CD4-positive, alpha-beta T cell (primary cell): Measurements from ENCODE around the gene ISG20. TPM values are rescaled to one million over a fixed set of nuclear protein-coding genes. Genes with fewer than 3 reads are reported as not detected.
"Not testable (repeated sequence)": the region's sequence is repeated elsewhere in the genome, so short reads cannot be mapped to it uniquely, and the experiment has no call there.

Experiments used
- ATAC-seq: fragments of 200-7000 bp; cut with Tn5 transposase; one replicate; pipeline ENCODE4 v1.10.0; 2022; ENCODE audit warnings: mild to moderate bottlenecking; ENCODE audit not compliant: poor library complexity
- CTCF ChIA-PET: fragments of 350-600 bp; sonication (Branson Sonifier 250); formaldehyde crosslinking; loops from one replicate; lab custom pipeline; 2021; ENCODE audit warnings: antibody characterized with exemption, inconsistent platforms; lab: Charles Lee
- POLR2A ChIA-PET: fragments of 350-600 bp; sonication (Branson Sonifier 250); formaldehyde crosslinking; loops from one replicate; lab custom pipeline; 2021; ENCODE audit warnings: antibody characterized with exemption, inconsistent platforms; lab: Charles Lee
- DNase-seq, 14 experiments: peaks; one replicate each; pipeline ENCODE4 v3.0.0-alpha.2; 2013 to 2020; ENCODE audit warnings: mixed read lengths in 2 of 14
- H3K27ac ChIP-seq, 2 donors: one replicate each; pipeline versions ENCODE4 v1.5.1 to v1.7.0; 2013; ENCODE audit warnings: low read length in 2 of 2, low read depth in 1 of 2, mild to moderate bottlenecking in 1 of 2
- H3K27me3 ChIP-seq, 2 experiments: 1 replicate in 1 of 2; 2 replicates in 1 of 2; pipeline versions ENCODE4 v1.6.1 to v1.7.0; 2013; ENCODE audit warnings: low read length in 2 of 2, control low read depth in 1 of 2, mild to moderate bottlenecking in 1 of 2, moderate library complexity in 1 of 2; ENCODE audit not compliant: insufficient read depth in 2 of 2, control insufficient read depth in 1 of 2
- H3K36me3 ChIP-seq: one replicate; pipeline ENCODE4 v1.6.1; 2013; ENCODE audit warnings: low read length, control low read depth; ENCODE audit not compliant: insufficient read depth
- H3K4me1 ChIP-seq: one replicate; pipeline ENCODE4 v1.6.1; 2013; ENCODE audit warnings: low read length, control low read depth; ENCODE audit not compliant: insufficient read depth
- H3K4me3 ChIP-seq: one replicate; pipeline ENCODE4 v1.5.1; 2013; ENCODE audit warnings: mild to moderate bottlenecking, low read length, moderate library complexity
- H3K9me3 ChIP-seq, 2 experiments: 1 replicate in 1 of 2; 2 replicates in 1 of 2; pipeline versions ENCODE4 v1.6.1 to v1.7.0; 2013; ENCODE audit warnings: low read length in 2 of 2, mild to moderate bottlenecking in 2 of 2, control low read depth in 1 of 2, moderate library complexity in 1 of 2; ENCODE audit not compliant: control insufficient read depth in 1 of 2, insufficient read depth in 1 of 2
- H3K27ac Mint-ChIP-seq: one replicate; pipeline ENCODE4 v1.8.0; 2020; ENCODE audit warnings: mixed read lengths
- H3K27me3 Mint-ChIP-seq: one replicate; pipeline ENCODE4 v1.8.0; 2021; ENCODE audit warnings: mixed read lengths
- H3K36me3 Mint-ChIP-seq: one replicate; pipeline ENCODE4 v1.8.0; 2021; ENCODE audit warnings: low read depth, mixed read lengths
- H3K4me1 Mint-ChIP-seq: one replicate; pipeline ENCODE4 v1.8.0; 2021; ENCODE audit warnings: low read depth, mixed read lengths
- H3K4me3 Mint-ChIP-seq: one replicate; pipeline ENCODE4 v1.8.0; 2020; ENCODE audit warnings: mild to moderate bottlenecking, mixed read lengths
- H3K9me3 Mint-ChIP-seq: one replicate; pipeline ENCODE4 v1.8.0; 2020; ENCODE audit warnings: mixed read lengths
- intact Hi-C, 2 experiments: fragments of 100-400 bp; cut with DNase I in 1 of 2; cut with micrococcal nuclease in 1 of 2; formaldehyde crosslinking; loops; one replicate each; pipeline versions ENCODE4 v1.15.1 to v1.9.0; 2023 to 2025; cut with DNase I, micrococcal nuclease
- total RNA-seq, 174 experiments: library from RNA in 2 of 174; stranded (reverse) in 2 of 174; gene quantifications; one replicate each; pipeline ENCODE4 v1.2.3 and lab custom pipeline; 2021 to 2026
- TF ChIP-seq, protein P1 (sequence below): fragments of 200-600 bp; IDR thresholded peaks from one replicate; pipeline ENCODE4 v1.8.0; 2022; ENCODE audit warnings: antibody characterized with exemption, mild to moderate bottlenecking

Gene ISG20
- total RNA-seq, 2 experiments from 2014 or later, result 152 to 157 TPM

DNA sequence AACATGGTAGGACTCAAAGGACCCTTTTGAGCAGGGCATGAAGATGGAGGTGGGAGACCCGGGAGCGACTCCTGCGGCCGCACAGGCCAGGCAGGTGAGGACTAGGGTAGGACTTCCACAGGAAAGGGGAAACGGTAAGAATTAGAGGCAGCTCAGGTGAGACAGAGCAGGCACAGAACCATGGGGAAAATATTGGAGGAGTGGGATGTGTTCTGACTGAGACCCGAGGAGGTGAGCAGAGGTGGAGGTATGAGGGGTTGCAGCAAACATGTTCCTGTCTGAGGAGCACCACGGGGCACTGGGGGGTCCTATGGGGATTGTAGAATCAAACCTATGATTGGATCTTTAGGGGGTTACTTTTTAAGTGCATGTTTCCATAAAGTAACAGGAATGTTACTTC is 1.4 kb upstream of the ISG20 start:
- DNase-seq (peak in 1 of 14 experiments; percentile 2), ATAC-seq (no peak)
- no peaks in the 10 kb centered on the region for H3K27me3 Mint-ChIP-seq
- no peaks in the 10 kb centered on the region for H3K9me3 ChIP-seq
- POLR2A ChIA-PET, result interaction anchor here (1.9 kb wide), 1 partner anchor 27 kb away, joined by 19 read pairs; no protein-coding TSS in a partner anchor
- H3K4me1 Mint-ChIP-seq, result peaks cover 84% of the 10 kb centered on the region
- H3K9me3 Mint-ChIP-seq, result no peaks in the 10 kb centered on the region
- peak overlapping the region; percentile 92 for H3K4me3 Mint-ChIP-seq
- intact Hi-C loops, result no loop called here
- H3K4me3 ChIP-seq, result peak overlapping the region; percentile 61
- H3K4me1 ChIP-seq, result peaks cover 94% of the 10 kb centered on the region
- no peaks in the 10 kb centered on the region for H3K27me3 ChIP-seq
- peaks cover 19% of the 10 kb centered on the region for H3K36me3 ChIP-seq
- H3K36me3 Mint-ChIP-seq, result peaks cover 49% of the 10 kb centered on the region
- TF ChIP-seq, protein P1, sequence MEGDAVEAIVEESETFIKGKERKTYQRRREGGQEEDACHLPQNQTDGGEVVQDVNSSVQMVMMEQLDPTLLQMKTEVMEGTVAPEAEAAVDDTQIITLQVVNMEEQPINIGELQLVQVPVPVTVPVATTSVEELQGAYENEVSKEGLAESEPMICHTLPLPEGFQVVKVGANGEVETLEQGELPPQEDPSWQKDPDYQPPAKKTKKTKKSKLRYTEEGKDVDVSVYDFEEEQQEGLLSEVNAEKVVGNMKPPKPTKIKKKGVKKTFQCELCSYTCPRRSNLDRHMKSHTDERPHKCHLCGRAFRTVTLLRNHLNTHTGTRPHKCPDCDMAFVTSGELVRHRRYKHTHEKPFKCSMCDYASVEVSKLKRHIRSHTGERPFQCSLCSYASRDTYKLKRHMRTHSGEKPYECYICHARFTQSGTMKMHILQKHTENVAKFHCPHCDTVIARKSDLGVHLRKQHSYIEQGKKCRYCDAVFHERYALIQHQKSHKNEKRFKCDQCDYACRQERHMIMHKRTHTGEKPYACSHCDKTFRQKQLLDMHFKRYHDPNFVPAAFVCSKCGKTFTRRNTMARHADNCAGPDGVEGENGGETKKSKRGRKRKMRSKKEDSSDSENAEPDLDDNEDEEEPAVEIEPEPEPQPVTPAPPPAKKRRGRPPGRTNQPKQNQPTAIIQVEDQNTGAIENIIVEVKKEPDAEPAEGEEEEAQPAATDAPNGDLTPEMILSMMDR, result no peak
- CTCF ChIA-PET, result no interaction called here
- H3K27ac ChIP-seq, result peak overlapping the region; percentile 99 to 100
- peak overlapping the region; percentile 95 for H3K27ac Mint-ChIP-seq

DNA sequence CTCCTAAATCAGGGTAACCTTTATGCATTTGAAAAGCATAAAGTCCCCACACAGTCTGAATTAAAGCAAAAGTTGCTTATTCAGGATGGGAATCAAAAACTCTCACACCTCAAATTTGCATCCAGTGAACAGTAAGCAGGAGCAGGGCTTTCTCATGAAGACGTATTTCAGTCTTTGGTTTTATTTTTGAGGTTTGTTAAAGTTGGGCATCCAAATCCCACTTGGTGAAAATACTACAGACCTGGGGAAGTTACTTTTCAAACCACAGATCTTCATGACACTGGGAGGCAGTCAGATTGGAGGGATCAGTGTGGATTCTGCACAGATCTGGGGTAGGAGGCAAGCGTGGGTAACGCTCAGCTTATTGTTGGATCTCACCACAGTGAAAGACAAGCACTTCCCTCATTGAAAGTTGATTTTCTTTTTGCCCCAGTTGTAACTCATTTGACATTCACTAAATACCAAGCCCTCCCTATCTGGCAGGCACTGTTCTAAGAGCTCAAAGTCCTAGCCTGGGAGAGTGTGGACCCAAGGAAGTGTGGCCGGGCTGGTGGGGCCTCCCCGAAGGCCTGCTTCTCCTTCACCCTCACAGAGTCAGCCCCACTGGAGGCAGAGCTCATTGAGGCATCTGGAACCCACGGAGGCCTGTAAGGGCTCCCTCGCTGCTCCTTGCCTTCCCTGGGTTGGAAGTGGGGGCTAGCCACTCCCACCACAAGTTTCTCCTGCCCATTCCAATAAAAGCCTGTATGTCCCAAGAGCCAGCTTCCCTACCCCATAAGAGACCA is 783 bp upstream of the ISG20 start:
- POLR2A ChIA-PET, result interaction anchor here (0.9 to 1.9 kb wide), 7 partner anchors 26 to 697 kb away, joined by 3 to 19 read pairs (median 7); partner anchors contain the start of genes ABHD2, MRPL46, MRPS11 and POLG
- Histone ChIP-seq H3K36me3 (peaks cover 24% of the 10 kb centered on the region), H3K4me3 (peak overlapping the region; percentile 76), H3K27me3 (no peaks in the 10 kb centered on the region), H3K9me3 (no peaks in the 10 kb centered on the region), H3K4me1 (peaks cover 95% of the 10 kb centered on the region), H3K27ac (peak overlapping the region; percentile 99 to 100)
- DNase-seq (peak in 1 of 14 experiments; percentile 28), ATAC-seq (peak; percentile 0)
- Mint-ChIP-seq H3K9me3 (no peaks in the 10 kb centered on the region), H3K4me3 (peak overlapping the region; percentile 92), H3K27me3 (no peaks in the 10 kb centered on the region), H3K4me1 (peaks cover 80% of the 10 kb centered on the region), H3K27ac (peak overlapping the region; percentile 95), H3K36me3 (peaks cover 46% of the 10 kb centered on the region)
- TF ChIP-seq, protein P1, result no peak
- intact Hi-C loops, result loop anchor here in 1 of 2 experiments (1.0 kb wide), 1 partner anchor 26 kb away; no protein-coding TSS in a partner anchor
- CTCF ChIA-PET, result interaction anchor here (0.5 to 1.7 kb wide), 10 partner anchors 16 to 280 kb away, joined by 3 to 12 read pairs (median 5); partner anchors contain the start of genes AEN, MRPL46 and MRPS11

DNA sequence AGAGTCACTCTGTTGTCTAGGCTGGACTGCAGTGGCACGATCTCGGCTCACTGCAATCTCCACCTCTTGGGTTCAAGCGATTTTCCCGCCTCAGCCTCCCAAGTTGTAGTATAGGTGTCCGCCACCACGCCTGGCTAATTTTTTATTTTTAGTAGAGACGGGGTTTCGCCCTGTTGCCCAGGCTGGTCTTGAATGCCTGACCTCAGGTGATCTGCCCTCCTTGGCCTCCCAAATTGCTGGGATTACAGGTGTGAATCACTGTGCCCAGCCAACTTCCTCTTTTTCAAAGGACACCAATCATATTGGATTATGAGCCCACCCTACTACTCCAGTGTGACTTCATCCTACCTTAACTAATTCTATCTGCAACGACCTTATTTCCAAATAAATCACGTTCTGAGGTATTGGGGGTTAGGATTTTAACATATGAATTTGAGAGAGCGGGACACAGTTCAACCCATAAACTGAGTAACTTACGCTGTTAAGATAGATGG is 3.2 kb downstream of the ISG20 start:
- H3K4me3 Mint-ChIP-seq, result peak overlapping the region; percentile 50
- H3K4me1 ChIP-seq, result peaks cover 98% of the 10 kb centered on the region
- CTCF ChIA-PET, result no interaction called here
- TF ChIP-seq, protein P1, result no peak
- intact Hi-C loops, result no loop called here
- H3K36me3 ChIP-seq, result peaks cover 55% of the 10 kb centered on the region
- H3K27ac Mint-ChIP-seq, result peak overlapping the region; percentile 95
- peaks cover 79% of the 10 kb centered on the region for H3K4me1 Mint-ChIP-seq
- H3K4me3 ChIP-seq, result no peak overlapping the region
- H3K27me3 ChIP-seq, result no peaks in the 10 kb centered on the region
- H3K9me3 ChIP-seq, result no peaks in the 10 kb centered on the region
- DNase-seq (peak in 1 of 14 experiments; percentile 26), ATAC-seq (no peak)
- POLR2A ChIA-PET, result interaction anchor here (0.8 kb wide), 1 partner anchor 16 kb away, joined by 4 read pairs; no protein-coding TSS in a partner anchor
- no peak overlapping the region for H3K27ac ChIP-seq
- H3K27me3 Mint-ChIP-seq, result no peaks in the 10 kb centered on the region
- H3K36me3 Mint-ChIP-seq, result peaks cover 63% of the 10 kb centered on the region
- no peaks in the 10 kb centered on the region for H3K9me3 Mint-ChIP-seq

DNA sequence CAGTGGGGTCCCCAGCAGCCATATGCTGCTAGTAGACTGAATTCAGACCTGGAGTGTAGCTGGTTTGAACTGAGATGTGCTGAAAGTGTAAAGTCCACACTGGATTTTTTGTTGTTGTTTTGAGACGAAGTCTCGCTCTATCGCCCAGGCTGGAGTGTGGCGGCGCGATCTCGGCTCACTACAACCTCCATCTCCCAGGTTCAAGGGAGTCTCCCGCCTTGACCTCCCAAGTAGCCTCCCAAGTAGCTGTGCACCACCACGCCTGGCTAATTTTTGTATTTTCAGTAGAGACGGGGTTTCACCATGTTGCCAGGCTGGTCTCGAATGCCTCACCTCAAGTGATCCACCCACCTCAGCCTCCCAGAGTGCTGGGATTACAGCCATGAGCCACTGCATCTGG is 3.7 kb downstream of the ISG20 start:
- peaks cover 79% of the 10 kb centered on the region for H3K4me1 Mint-ChIP-seq
- CTCF ChIA-PET, result interaction anchor here (0.5 to 0.6 kb wide), 2 partner anchors 18 to 374 kb away, joined by 3 read pairs; no protein-coding TSS in a partner anchor
- POLR2A ChIA-PET, H3K9me3 Mint-ChIP-seq, H3K4me3 ChIP-seq, H3K27me3 Mint-ChIP-seq, ATAC-seq, H3K27me3 ChIP-seq, intact Hi-C loops, H3K27ac ChIP-seq, H3K9me3 ChIP-seq: not testable (repeated sequence)
- H3K4me1 ChIP-seq, result peaks cover 98% of the 10 kb centered on the region
- H3K36me3 Mint-ChIP-seq, result peaks cover 68% of the 10 kb centered on the region
- H3K4me3 Mint-ChIP-seq, result peak overlapping the region; percentile 50
- H3K27ac Mint-ChIP-seq, result peak overlapping the region; percentile 95
- peak in 1 of 14 experiments; percentile 28 for DNase-seq
- H3K36me3 ChIP-seq, result peaks cover 60% of the 10 kb centered on the region
